ENCODE results near the gene GRWD1. TPM values are rescaled to one million over a fixed set of nuclear protein-coding genes. Genes with fewer than 3 reads are reported as not detected.

GRWD1 gene
- total and polyA plus RNA-seq, 2 of the 8 experiments (the other 6 are each of a cell fraction or from before 2014, with no cell fraction given), result 36.9 to 61.9 TPM

- Histone ChIP-seq H3K23me2 (ENCODE audit: low read depth, low read length) (peaks cover 28% of the 10 kb centered on the region), H3K56ac (replicated peaks; ENCODE audit: insufficient read length, low read depth, low read length) (no peak overlapping the region), H4K5ac (ENCODE audit: insufficient read length, low read depth, low read length) (no peak overlapping the region), H3K9ac (replicated peaks in 1 of 4; ENCODE audit: extremely low read depth in 1 of 4, low read depth in 3 of 4, low read length in 3 of 4) (no peak overlapping the region), H3K4me2 (ENCODE audit: insufficient read depth in 1 of 2, low read depth in 2 of 2, low read length in 2 of 2) (peak overlapping the region; percentile 8 to 81; a peak in 2 of 4 replicates), H2BK20ac (ENCODE audit: low read length) (no peak overlapping the region), H3K79me2 (ENCODE audit: control insufficient read depth in 1 of 2, insufficient read depth in 2 of 2, low read length in 2 of 2) (no peaks in the 10 kb centered on the region), H3K4ac (replicated peaks; ENCODE audit: insufficient read length, low read depth, low read length) (no peak overlapping the region), H3K79me1 (ENCODE audit: low read depth, low read length) (no peaks in the 10 kb centered on the region), H2BK120ac (replicated peaks; ENCODE audit: low read depth, low read length) (no peak overlapping the region), H4K91ac (replicated peaks; ENCODE audit: insufficient read length, low read length) (no peak overlapping the region), H2BK12ac (ENCODE audit: low read depth, low read length) (no peak overlapping the region), H3K27me3 (replicated peaks in 1 of 4; ENCODE audit: control insufficient read depth in 3 of 4, extremely low read depth in 1 of 4, insufficient read depth in 3 of 4, low read length in 3 of 4) (peaks cover 6 to 50% (median 42%) of the 10 kb centered on the region in 4 experiments), H3K4me1 (replicated peaks in 1 of 4; ENCODE audit: control insufficient read depth in 3 of 4, insufficient read depth in 4 of 4, low read length in 3 of 4) (peaks cover 3 to 50% (median 36%) of the 10 kb centered on the region in 4 experiments), H3K27ac (ENCODE audit: low read depth, low read length) (no peak overlapping the region), H3K18ac (ENCODE audit: extremely low read depth, low read length) (no peak overlapping the region), H3K4me3 (ENCODE audit: extremely low read depth in 1 of 4, insufficient read depth in 2 of 4, low read depth in 3 of 4, low read length in 4 of 4) (peak overlapping the region in 1 of 4 experiments; percentile 65; a peak in 1 of 8 replicates), H4K8ac (ENCODE audit: extremely low read depth, insufficient read depth, low read length) (0 out of 2 replicates have a peak overlapping the region, but pooled peaks have one; percentile 5), H3K36me3 (ENCODE audit: control insufficient read depth in 2 of 4, insufficient read depth in 4 of 4, low read length in 3 of 4) (no peaks in the 10 kb centered on the region), H3K9me3 (ENCODE audit: insufficient read depth in 2 of 2, low read depth in 1 of 2, low read length in 1 of 2) (no peaks in the 10 kb centered on the region), H2AK5ac (ENCODE audit: low read depth, low read length) (peak overlapping the region; percentile 39; the same call in 1 of the 2 replicates), H2BK5ac (ENCODE audit: low read depth, low read length) (no peak overlapping the region; the same call in 1 of the 2 replicates), H4K20me1 (replicated peaks in 1 of 2; ENCODE audit: control insufficient read depth in 1 of 2, insufficient read depth in 2 of 2, low read length in 2 of 2) (no peaks in the 10 kb centered on the region), H3K14ac (ENCODE audit: insufficient read length) (no peak overlapping the region), H2AFZ (ENCODE audit: low read length) (no peak overlapping the region), H2BK15ac (ENCODE audit: low read length) (peak overlapping the region; percentile 12; the same call in 1 of the 2 replicates), H3K23ac (ENCODE audit: insufficient read length) (no peak overlapping the region)
- CTCF ChIA-PET (ENCODE audit: partially characterized antibody), result interaction anchor here (0.7 to 0.9 kb wide), 2 partner anchors 36 to 66 kb away, joined by 3 read pairs; no protein-coding TSS in a partner anchor
- 54% methylated on average over 21 of the region's 24 CpGs; no CpG with 5 or more reads in 1 of the 2 experiments for WGBS, 2 experiments (ENCODE audit: extremely low coverage in 1 of 2, insufficient coverage in 1 of 2, insufficient read length in 1 of 2, insufficient replicate concordance in 2 of 2, low coverage in 1 of 2, low lambda C conversion rate in 2 of 2, missing lambda C conversion rate in 1 of 2)
- DNase-seq (ENCODE audit: low read depth in 1 of 2, low spot score in 2 of 2), result peak in 1 of 2 experiments; percentile 60
- no peak for FAIRE-seq
- POLR2A ChIA-PET (ENCODE audit: partially characterized antibody), result interaction anchor here (0.7 to 4.0 kb wide), 10 partner anchors 7 to 223 kb away, joined by 3 to 20 read pairs (median 4); partner anchors contain the start of genes SPHK2, SYNGR4 and TMEM143
- no peak for TF ChIP-seq HDAC6 (IDR thresholded peaks at IDR 0.05; ENCODE audit: low read depth, low read length)
- no peak for TF ChIP-seq BRCA1 (IDR thresholded peaks at IDR 0.05; ENCODE audit: low read depth, low read length)
- no peak for TF ChIP-seq SIRT6 (IDR thresholded peaks at IDR 0.05; ENCODE audit: low read length)
- no peak for TF ChIP-seq SP2 (IDR thresholded peaks at IDR 0.05; ENCODE audit: low read length)
- TF ChIP-seq RNF2 (IDR thresholded peaks at IDR 0.05; ENCODE audit: borderline replicate concordance, low read depth, low read length, missing control alignments, poor library complexity, severe bottlenecking), result no peak
- TF ChIP-seq TEAD4 (IDR thresholded peaks at IDR 0.05; ENCODE audit: low read depth, low read length), result no peak
- TF ChIP-seq HDAC2 (IDR thresholded peaks at IDR 0.05; ENCODE audit: borderline replicate concordance in 1 of 2, low read depth in 2 of 2, low read length in 2 of 2), result no peak
- no peak for TF ChIP-seq NANOG (IDR thresholded peaks at IDR 0.05; ENCODE audit: insufficient read depth, low read depth, low read length, poor library complexity, severe bottlenecking)
- TF ChIP-seq SRF (IDR thresholded peaks at IDR 0.05; ENCODE audit: low read depth, low read length), result no peak
- no peak for TF ChIP-seq EZH2 (IDR thresholded peaks at IDR 0.05; ENCODE audit: low read depth, low read length, severe bottlenecking)
- TF ChIP-seq RBBP5 (IDR thresholded peaks at IDR 0.05; ENCODE audit: borderline replicate concordance, low read depth, low read length), result no peak
Measured at GRCh38 chr19:48396016-48396823, 49.6 kb upstream of the GRWD1 start.
